NCI-H146 treated with DMSO at 0.1 percent for 48 hours (cell line): ENCODE results near the gene TYRO3.

Experiments
- DNase-seq: peaks from one replicate; lab custom pipeline; 2025; ENCODE audit not compliant: unreplicated experiment; lab: John Stamatoyannopoulos, UW

The TYRO3 gene

DNA sequence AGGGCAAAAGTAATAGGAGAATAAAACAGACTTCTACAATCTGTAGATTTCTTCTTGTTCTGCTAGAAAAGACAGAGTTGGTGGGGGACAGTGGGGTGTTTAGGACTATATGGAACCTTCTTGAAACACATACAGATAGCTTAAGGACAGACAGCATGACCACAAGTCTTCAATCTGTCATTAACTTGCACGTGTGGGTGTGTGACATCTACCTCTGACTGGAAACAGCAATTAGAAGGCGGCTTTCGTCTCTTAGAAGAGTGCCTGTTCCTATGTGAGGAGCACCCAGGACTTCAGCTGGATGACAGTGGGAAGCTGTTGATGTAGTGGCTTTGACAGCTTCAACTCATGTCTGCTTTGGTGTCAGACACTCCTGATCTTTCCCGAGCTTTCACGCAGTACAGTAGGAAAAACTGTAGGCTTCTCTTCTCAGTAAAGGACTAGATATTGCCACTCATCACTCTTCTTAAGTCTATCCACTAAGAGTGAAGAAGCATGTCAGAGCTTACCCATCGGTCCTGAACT is 44.5 kb downstream of the TYRO3 start:
- no peak for DNase-seq

DNA sequence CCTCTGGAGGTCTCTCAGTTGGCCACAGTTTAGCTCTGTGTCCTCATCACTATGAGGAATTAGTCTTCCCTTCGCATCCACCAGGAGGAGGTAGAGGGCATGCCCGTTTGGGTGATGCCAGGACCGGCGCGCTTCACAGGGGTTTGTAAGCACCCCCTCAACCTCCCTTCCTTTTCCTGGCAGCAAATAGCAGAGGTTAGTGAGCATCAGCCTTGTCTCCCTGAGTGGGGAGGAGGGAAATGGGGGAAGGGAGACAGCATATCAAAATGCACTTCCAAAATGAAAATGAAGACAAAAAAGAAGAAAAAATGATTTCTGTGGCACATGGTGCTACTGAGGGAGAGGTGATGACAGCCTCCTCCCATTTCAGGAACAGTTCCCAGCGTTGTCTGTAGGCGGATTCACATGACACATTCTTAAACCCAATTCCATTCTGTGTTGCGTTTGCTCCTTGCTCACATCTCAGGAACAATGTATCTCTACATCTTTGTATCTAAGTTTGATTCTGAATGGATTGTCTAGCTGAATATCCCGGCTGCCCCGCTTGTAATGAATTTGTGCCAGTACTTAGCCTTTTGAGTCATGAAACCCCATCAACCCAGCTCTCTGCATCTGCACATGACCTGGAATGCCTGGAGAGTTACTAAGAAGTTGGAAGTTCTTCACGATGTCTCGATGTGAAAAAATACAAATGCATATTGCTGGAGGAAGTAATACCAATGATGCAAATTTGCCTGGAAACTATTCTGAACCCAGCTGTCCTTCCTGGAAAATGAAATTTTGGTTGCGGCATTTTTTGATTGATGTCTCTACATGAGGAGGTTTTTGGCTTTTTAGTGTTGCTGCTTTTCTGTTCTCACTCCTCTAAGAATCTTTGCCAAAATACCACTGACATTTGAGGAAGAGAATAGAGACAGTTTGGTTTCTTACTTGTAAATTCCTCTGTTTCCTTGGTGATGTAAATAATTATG is 45.2 kb downstream of the TYRO3 start:
- peak; percentile 38 for DNase-seq

DNA sequence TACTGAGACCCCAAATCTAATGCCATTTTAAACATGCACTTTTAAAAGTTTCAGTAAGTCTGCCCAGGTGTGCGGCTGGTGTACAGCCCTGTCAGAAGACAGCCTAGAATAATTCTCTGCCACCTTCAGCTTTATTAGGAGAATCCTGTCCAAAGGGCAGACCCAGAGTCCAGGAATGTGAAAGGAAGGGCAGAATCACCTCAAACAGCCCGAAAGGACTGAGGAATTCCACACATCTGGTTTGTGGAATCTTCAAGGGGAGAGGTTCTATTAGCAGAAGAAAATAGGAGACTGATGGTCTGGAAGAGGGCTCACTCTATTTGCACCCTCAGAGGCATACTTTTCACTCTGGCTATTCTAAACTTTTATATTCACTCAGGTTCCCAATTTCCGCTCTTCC is 46.6 kb downstream of the TYRO3 start:
- DNase-seq: no peak

DNA sequence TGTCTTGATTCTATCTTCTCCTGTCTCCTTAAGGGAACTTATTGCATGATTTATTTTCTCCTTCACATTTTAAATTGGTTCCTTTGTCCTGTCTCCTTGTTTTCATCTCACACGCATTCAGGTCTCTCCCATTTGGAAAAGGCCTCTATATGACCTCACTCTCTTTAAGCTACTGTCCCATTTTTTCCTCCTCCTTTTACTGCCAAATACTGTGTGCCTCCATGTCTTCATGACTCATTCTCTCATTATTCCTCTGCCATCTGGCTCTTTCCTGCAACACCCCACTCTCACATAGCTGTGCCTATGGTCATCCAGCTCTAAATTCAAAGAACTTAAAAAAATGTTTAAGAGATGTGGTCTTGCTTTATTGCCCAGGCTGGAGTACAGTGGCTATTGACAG is 48.0 kb downstream of the TYRO3 start:
- no peak for DNase-seq

DNA sequence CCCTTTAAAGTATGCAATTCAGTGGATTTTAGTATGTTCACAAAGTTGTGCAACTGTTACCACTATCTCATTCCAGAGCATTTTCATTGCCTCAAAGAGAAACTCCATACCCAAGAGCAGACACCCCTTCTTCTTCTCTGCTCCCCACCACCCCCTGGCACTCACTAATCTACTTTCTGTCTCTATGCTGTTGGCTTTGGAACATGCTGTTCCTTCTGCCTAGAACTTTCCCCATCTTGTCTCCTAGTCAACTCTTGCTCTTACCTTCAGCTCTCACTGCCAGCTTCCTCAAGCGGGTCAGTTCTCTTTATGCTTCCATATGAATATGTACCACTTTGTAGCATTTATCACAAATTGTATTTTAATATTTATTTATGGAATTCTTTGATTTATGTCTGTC is 50.1 kb downstream of the TYRO3 start:
- no peak for DNase-seq

DNA sequence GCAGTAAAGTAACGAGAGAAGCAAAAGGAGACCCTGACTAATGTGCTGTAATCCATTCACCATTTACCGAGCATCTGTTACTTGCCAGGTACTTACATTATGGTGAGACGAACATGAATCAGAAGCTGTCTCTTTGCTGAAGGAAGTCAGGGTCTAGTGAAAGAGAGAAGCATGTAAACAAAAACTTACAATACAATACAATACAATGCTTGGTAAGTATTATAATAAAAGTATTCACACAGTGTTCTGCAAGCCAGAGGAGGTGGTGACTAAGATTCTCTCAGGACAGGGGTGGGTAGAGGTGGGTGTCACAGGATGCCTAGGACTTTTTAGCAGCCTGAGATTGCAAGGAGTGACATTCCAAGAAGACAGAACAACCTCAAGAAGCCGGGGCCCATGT is 51.0 kb downstream of the TYRO3 start:
- no peak for DNase-seq

DNA sequence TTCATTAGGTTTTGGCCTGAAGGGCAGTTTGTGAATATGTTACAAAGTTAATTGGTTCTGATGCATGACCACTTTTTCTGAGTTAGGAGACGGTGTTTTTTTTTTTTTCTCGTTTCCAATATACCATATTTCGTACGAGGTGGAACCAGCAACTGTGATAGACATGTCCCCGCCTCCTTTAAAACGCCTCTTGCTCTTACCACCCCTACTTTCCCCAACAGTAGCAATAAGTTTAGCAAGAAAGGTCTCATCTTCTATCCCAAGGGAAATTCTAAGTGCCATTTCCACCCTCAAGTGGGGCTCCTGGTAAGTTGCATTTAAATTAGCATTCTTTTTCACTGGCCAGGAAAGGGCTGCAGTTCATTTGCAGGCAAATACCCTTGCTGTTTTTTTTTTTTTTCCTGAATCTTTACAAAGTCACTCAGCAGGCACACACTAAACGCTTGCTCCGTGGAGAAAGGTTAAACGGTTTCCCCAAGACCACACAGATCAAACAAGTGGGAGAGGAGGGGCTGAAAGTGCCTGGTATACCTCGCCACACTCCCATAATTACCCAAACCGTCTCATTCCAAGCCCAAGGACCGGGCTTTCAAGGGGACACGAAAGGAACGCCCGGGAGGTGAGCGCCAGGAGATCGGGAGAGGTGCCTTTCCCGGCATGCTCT is 61.7 kb downstream of the TYRO3 start:
- peak; percentile 66 for DNase-seq

DNA sequence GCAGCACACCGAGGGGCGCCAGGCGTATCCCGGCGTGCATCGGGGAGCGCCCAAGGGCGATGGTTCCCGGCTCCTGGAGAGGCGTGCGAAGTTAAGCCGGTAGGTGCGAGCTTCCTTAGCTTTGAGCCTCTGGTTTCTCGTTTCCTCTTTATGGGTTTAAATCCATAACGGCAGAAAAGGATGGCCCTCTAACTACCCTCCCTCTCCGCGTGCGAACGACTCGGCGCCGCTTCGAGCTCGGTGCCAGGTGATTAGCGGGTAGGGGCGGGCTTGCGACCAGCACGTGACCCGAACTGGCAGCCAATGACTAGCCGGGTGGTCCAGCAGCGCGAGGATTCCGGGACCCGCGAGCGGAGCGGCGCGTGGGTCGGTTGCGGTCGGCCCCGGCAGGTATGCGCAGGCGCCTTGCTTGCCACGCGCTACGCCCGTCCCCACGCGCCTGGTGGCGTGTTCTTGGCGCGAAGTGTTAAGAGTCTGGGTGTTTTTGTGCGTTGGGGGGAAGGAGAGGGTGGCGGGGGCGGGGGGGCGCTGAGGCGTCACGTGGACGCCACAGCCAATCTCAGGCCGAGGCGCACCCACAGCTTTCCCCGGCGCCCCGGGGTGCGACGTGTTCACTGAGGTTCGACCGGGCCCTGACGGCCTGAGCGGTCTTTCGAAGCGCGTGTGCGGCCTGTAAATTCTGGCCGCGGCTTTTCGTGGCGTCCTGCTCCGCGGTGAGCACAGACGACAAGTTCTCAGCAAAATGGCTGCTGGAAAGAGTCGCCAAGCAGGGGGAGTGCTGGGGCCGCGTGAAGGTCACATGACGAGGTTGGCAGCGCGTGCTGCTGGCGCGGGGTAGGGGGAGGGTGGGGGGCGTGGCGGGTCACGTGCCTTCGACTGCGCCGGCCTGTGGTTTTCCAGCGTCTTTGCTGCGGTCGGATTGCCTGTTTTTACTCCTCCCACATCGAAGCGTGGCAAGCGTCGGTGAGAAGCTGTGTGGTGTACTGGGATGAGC is 62.5 kb downstream of the TYRO3 start:
- DNase-seq: peak; percentile 66

DNA sequence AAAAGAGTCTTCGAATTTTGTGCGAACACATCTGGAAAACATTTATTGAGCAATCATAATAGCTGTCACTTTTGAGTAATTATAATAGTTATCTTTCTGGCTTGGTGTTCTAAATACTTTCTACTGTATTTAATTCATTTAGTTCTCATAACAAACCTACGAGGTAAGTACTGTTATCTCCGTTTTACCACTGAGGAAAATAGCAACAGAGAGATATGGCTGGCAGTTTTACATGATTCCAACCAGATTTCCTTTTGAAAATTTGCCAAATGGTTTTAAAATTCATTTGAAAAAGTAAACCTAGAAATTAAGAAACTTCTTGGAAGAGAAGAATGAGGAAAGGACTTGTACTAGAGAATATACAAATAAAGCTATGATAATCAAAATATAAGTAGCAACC is 63.9 kb downstream of the TYRO3 start:
- no peak for DNase-seq

DNA sequence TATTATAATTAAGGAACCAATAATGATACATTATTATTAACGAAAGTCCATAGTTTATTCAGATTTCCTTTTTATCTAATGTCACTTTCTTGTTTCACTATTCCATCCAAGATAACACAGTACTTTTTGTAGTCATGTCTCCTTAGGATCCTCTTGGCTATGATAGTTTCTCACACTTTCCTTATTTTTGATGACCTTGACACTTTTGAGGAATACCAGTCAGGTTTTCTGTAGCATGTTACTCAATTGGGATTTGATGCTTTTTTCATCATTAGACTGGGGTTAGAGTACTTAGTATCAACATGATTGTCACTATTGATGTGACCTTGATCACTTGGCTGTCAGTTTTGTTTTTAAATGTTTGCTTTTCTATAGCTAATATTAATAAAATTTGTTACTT is 68.2 kb downstream of the TYRO3 start:
- no peak for DNase-seq

DNA sequence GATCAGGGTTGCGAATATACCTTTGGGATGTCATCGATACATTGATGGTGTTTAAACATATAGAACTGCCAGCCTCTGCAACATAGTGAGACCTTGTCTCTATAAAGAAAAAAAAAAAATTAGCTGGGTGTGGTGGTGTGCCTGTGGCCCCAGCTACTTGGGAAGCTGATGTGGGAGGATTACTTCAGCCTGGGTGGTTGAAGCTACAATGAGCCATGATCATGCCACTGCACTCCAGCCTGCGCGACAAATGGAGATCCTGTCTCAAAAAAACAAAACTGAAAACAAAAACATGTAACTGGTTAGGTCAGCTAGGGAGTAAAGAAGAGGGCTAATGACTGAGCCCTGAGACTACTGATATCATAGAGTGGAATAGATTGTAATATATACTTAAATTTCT is 70.5 kb downstream of the TYRO3 start:
- DNase-seq: no peak

DNA sequence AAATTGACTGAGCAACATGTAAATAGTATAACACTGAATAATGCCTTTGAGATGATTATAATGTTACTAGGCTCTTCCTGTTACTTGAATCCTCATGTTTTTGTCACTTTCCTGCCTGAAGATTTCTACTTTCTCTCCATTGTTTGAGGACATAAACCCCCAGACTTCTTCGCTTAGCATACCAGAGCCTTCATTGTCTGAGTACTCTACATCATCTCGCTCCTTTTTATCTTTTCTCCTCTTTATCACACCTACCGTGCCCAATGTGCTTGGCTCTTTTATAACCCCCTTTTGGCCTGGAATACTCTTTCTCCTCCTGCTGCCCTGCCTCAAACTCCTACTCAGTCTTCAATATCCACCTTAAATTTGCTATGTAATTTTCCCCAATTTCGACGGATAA is 70.9 kb downstream of the TYRO3 start:
- no peak for DNase-seq

DNA sequence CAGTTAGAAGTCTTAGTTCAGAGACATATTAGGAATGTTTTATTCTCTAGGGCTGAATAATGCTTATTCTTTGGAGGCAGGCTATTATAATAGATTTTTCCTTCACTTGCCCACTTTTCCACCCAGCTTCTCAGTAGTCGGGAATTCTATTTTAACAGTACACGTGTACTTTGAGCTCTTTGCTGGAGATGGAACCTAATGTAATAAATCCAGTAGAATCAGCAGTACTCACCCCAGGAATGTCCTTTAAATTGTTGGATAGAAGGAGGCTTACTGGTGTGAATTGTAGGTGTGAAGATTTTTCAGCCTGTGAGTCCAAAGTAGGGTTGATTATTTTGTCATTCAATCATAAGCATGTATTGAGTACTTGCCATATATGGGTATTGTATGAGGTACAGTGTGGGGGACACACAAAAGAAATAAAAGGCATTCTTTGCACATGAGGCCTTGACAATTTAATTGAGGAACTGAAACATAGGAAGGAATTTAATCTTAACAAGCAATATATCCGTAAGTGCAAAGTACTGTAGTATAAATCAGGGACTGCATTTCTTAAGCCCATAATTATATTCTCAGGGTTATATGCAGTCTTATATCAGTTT is 71.7 kb downstream of the TYRO3 start:
- DNase-seq: no peak

DNA sequence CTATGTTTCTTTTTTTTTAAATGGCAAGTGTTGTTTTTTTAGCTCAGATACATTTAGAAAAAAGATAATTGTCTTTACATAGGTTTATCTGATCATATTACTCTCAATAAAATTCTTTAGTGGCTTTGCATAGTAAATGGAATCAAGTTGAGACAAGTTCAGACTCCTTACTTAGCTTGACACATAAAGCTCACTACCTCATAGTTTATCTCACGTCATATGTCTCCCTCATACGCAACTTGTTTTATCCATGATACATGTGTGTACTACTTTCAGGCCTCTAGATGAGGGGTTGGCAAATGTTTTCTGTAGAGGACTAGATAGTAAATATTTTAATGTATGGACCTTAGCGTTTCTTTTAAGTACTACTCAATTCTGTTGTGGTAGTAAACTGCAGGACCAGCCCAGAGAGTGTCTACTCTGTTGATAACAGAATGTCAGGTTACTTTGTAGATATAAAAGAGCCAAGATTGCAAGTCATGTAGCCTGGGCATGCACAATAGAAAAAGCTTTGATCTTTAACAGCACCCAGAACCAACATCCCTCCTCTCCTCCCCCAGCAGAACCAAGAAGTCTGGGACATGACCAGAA is 73.0 kb downstream of the TYRO3 start:
- DNase-seq: no peak
